ENCODE measurements around the gene DUSP28. TPM values are rescaled to one million over a fixed set of nuclear protein-coding genes. Genes with fewer than 3 reads are reported as not detected.
A peak's percentile ranks its signal among the peaks of the same experiment; 100 is the strongest.

The DUSP28 gene
- total and polyA plus RNA-seq, 10 of the 15 experiments (the other 5 are each of a cell fraction or from before 2014, with no cell fraction given): 2.5 to 12.5 (median 6.4) TPM

GRCh38 chr2:240565333-240566202 is 5.4 kb downstream of the DUSP28 start:
- ChIA-PET SMC1A (ENCODE audit: uncharacterized antibody, unreplicated experiment) (interaction anchor here (1.4 to 12.1 kb wide), 4 partner anchors 15 to 56 kb away, joined by 3 to 124 read pairs (median 28); partner anchors contain the start of gene CAPN10), RAD21 (ENCODE audit: unreplicated experiment) (interaction anchor here (1.1 to 11.7 kb wide), 6 partner anchors 9 to 118 kb away, joined by 3 to 206 read pairs (median 5); partner anchors contain the start of gene CAPN10), POLR2A (interaction anchor here (0.6 to 7.8 kb wide), 12 partner anchors 8 to 1125 kb away, joined by 3 to 233 read pairs (median 4); partner anchors contain the start of genes ANKMY1, CAPN10 and PASK), CTCF (interaction anchor here (0.8 to 7.8 kb wide), 9 partner anchors 8 to 103 kb away, joined by 3 to 196 read pairs (median 8); partner anchors contain the start of genes ANKMY1, CAPN10 and GPR35)
- Histone ChIP-seq H3K27ac (ENCODE audit: control insufficient read depth, insufficient read depth) (peak overlapping the region; percentile 97), H3K36me3 (ENCODE audit: control insufficient read depth in 2 of 2, insufficient read depth in 2 of 2, low read length in 1 of 2) (peaks cover 0 to 5% of the 10 kb centered on the region in 2 experiments; a peak in 2 of 4 replicates), H3K4me2 (ENCODE audit: control insufficient read depth, insufficient read depth) (peak overlapping the region; percentile 100), H3K9me3 (replicated peaks; ENCODE audit: control insufficient read depth, insufficient read depth, low read length) (no peaks in the 10 kb centered on the region), H3K27me3 (replicated peaks in 1 of 2; ENCODE audit: control insufficient read depth in 2 of 2, insufficient read depth in 2 of 2, low read length in 1 of 2) (no peaks in the 10 kb centered on the region), H3K4me1 (ENCODE audit: control insufficient read depth, insufficient read depth, low read length) (peaks cover 51% of the 10 kb centered on the region), H4K20me1 (ENCODE audit: control insufficient read depth, insufficient read depth) (no peaks in the 10 kb centered on the region), H3K4me3 (peak overlapping the region; percentile 77), H2AFZ (ENCODE audit: control insufficient read depth, low read depth, low read length) (peak overlapping the region; percentile 40), H3K9ac (ENCODE audit: control insufficient read depth, insufficient read depth, low read length) (peak overlapping the region; percentile 90), H3K79me2 (ENCODE audit: control insufficient read depth, insufficient read depth, low read length) (peaks cover 48% of the 10 kb centered on the region)
- intact Hi-C loops (cut with micrococcal nuclease; ENCODE audit: unreplicated experiment) (loop anchor here (1.0 to 5.0 kb wide), 2 partner anchors 19 to 53 kb away; no protein-coding TSS in a partner anchor), in situ Hi-C loops (cut with MboI) (no loop called here)
- DNase-seq (ENCODE audit: low read depth, low spot score) (peak; percentile 63), FAIRE-seq (no peak), ATAC-seq (peak; percentile 64)
- 3% methylated on average over 26 of the region's 26 CpGs for WGBS (ENCODE audit: insufficient coverage, insufficient replicate concordance, low lambda C conversion rate, missing lambda C conversion rate)
- no TSS peak for BruUV-seq (replicated peaks)
- peak in 1 of 2 experiments; percentile 59; a peak in 1 of 4 replicates for TF ChIP-seq BHLHE40 (IDR thresholded peaks at IDR 0.05; ENCODE audit: borderline replicate concordance in 1 of 2, low read depth in 2 of 2, low read length in 1 of 2)
- TF ChIP-seq FOXK2 (IDR thresholded peaks at IDR 0.05): peak; percentile 48; the same call in 1 of the 2 replicates
- 0 out of 2 replicates have a peak, but pooled peaks have one; percentile 14 for TF ChIP-seq NR2F1 (conservative IDR thresholded peaks at IDR 0.05)
- no peak for TF ChIP-seq SIX5 (IDR thresholded peaks at IDR 0.05; ENCODE audit: low read depth, low read length, severe bottlenecking)
- no peak for TF ChIP-seq NFXL1 (IDR thresholded peaks at IDR 0.05; ENCODE audit: borderline replicate concordance)
- TF ChIP-seq MYC (IDR thresholded peaks at IDR 0.05; ENCODE audit: insufficient read depth, insufficient read length, insufficient replicate concordance, low read length, severe bottlenecking): peak; percentile 77
- no peak for TF ChIP-seq RUNX3 (IDR thresholded peaks at IDR 0.05; ENCODE audit: low read length)
- TF ChIP-seq TAF1 (IDR thresholded peaks at IDR 0.05; ENCODE audit: borderline replicate concordance, low read depth, low read length): 0 out of 2 replicates have a peak, but pooled peaks have one; percentile 31
- TF ChIP-seq KAT2A (conservative IDR thresholded peaks at IDR 0.05; ENCODE audit: control insufficient read depth, low read depth, low read length): no peak
- TF ChIP-seq NFYB (IDR thresholded peaks at IDR 0.05; ENCODE audit: insufficient read depth, low read depth, low read length): no peak
- peak; percentile 41 for TF ChIP-seq LARP7 (IDR thresholded peaks at IDR 0.05)
- TF ChIP-seq DPF2 (IDR thresholded peaks at IDR 0.05): peak; percentile 62; the same call in 1 of the 2 replicates
- TF ChIP-seq TBL1XR1 (IDR thresholded peaks at IDR 0.05; ENCODE audit: low read depth, low read length): peak; percentile 36; the same call in 1 of the 2 replicates
- no peak for TF ChIP-seq MEF2B (IDR thresholded peaks at IDR 0.05; ENCODE audit: partially characterized antibody, poor library complexity, severe bottlenecking)
- TF ChIP-seq IRF4 (IDR thresholded peaks at IDR 0.05; ENCODE audit: low read depth, low read length): no peak
- TF ChIP-seq SREBF1 (IDR thresholded peaks at IDR 0.05; ENCODE audit: low read length): no peak
- TF ChIP-seq IKZF1 (conservative IDR thresholded peaks at IDR 0.05): peak; percentile 62
- no peak for TF ChIP-seq YY1 (IDR thresholded peaks at IDR 0.05; ENCODE audit: low read depth, low read length)
- peak in 1 of 2 experiments; percentile 74; a peak in 2 of 4 replicates for TF ChIP-seq ETV6 (conservative IDR thresholded peaks at IDR 0.05 in 1 of 2, IDR thresholded peaks at IDR 0.05 in 1 of 2; ENCODE audit: borderline replicate concordance in 1 of 2, low read depth in 1 of 2)
- 0 out of 2 replicates have a peak, but pooled peaks have one; percentile 31 for TF ChIP-seq POLR2AphosphoS2 (IDR thresholded peaks at IDR 0.05; ENCODE audit: low read depth, low read length)
- no peak for TF ChIP-seq ZNF24 (IDR thresholded peaks at IDR 0.05)
- TF ChIP-seq IKZF2 (IDR thresholded peaks at IDR 0.05): peak; percentile 48 to 60; a peak in 3 of 4 replicates
- TF ChIP-seq JUND (IDR thresholded peaks at IDR 0.05; ENCODE audit: low read depth, low read length): peak; percentile 71
- TF ChIP-seq CBX3 (IDR thresholded peaks at IDR 0.05; ENCODE audit: borderline replicate concordance, low read depth): no peak
- TF ChIP-seq, protein P1, sequence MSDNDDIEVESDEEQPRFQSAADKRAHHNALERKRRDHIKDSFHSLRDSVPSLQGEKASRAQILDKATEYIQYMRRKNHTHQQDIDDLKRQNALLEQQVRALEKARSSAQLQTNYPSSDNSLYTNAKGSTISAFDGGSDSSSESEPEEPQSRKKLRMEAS (IDR thresholded peaks at IDR 0.05; ENCODE audit: low read depth, low read length): peak; percentile 44; the same call in 1 of the 2 replicates
